Kidney epithelial cell (primary cell): ENCODE results near the gene MRO. TPM values are rescaled to one million over a fixed set of nuclear protein-coding genes. Genes with fewer than 3 reads are reported as not detected.
A peak's percentile ranks its signal among the peaks of the same experiment; 100 is the strongest.
"Not testable (repeated sequence)": the region's sequence is repeated elsewhere in the genome, so short reads cannot be mapped to it uniquely, and the experiment has no call there.

Experiments
- DNase-seq: peaks from one replicate; pipeline ENCODE4 v3.0.0-alpha.2; 2010; ENCODE audit warnings: low read depth
- H3K27me3 ChIP-seq: 2 replicates; pipeline ENCODE4 v1.6.0; 2011; ENCODE audit warnings: low read length; ENCODE audit not compliant: control insufficient read depth, insufficient read depth
- H3K36me3 ChIP-seq: 2 replicates; pipeline ENCODE4 v1.5.1; 2011; ENCODE audit warnings: low read length; ENCODE audit not compliant: control insufficient read depth, insufficient read depth
- H3K4me3 ChIP-seq: 2 replicates; pipeline ENCODE4 v1.5.1; 2011; ENCODE audit warnings: low read depth, mild to moderate bottlenecking, control low read depth, low read length
- total RNA-seq: library from RNA; depleted of rRNA; stranded (reverse); fragments of >200 nt; gene quantifications from 2 replicates; pipeline ENCODE4 v1.2.3, GENCODE V29; 2015
- TF ChIP-seq, protein P1 (sequence below): IDR thresholded peaks from 2 replicates; pipeline ENCODE4 v1.5.1; 2011; ENCODE audit warnings: mild to moderate bottlenecking, moderate library complexity, low read length, control low read depth, inconsistent platforms; ENCODE audit not compliant: insufficient read depth, poor library complexity, severe bottlenecking

Gene MRO
- total RNA-seq, 1 donor from 2014 or later: not detected

- Histone ChIP-seq H3K4me3 (no peak overlapping the region), H3K27me3 (no peaks in the 10 kb centered on the region)
These were observed 40.2 kb upstream of the MRO start for GRCh38 chr18:50859793-50860555.

DNA sequence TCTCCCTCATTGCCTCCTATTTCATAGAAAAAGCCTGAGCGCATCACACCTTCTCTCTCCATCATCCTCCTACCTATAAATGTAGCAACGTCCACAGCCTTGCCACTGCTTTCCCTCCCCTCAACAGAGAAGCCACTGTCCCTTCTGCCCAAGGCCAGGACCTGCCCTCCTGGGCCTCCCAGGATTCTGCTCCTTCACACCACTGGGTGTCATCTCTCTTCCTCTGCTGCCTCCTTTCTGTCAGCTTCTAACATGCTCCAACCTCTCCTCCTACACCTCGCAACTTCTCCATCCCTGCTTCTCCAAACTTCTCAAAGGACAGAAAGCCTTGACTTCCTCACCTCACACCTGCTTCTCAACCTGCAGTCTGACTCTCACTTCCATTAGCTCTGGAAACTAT is 37.9 kb upstream of the MRO start:
- Histone ChIP-seq H3K27me3 (no peaks in the 10 kb centered on the region), H3K4me3 (no peak overlapping the region), H3K36me3 (no peaks in the 10 kb centered on the region)
- no peak for DNase-seq
- TF ChIP-seq, protein P1, sequence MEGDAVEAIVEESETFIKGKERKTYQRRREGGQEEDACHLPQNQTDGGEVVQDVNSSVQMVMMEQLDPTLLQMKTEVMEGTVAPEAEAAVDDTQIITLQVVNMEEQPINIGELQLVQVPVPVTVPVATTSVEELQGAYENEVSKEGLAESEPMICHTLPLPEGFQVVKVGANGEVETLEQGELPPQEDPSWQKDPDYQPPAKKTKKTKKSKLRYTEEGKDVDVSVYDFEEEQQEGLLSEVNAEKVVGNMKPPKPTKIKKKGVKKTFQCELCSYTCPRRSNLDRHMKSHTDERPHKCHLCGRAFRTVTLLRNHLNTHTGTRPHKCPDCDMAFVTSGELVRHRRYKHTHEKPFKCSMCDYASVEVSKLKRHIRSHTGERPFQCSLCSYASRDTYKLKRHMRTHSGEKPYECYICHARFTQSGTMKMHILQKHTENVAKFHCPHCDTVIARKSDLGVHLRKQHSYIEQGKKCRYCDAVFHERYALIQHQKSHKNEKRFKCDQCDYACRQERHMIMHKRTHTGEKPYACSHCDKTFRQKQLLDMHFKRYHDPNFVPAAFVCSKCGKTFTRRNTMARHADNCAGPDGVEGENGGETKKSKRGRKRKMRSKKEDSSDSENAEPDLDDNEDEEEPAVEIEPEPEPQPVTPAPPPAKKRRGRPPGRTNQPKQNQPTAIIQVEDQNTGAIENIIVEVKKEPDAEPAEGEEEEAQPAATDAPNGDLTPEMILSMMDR: no peak

More at GRCh38 chr18:50859793-50860555, 40.2 kb upstream of the MRO start:
- TF ChIP-seq, protein P1: no peak
- no peak for DNase-seq
- H3K36me3 ChIP-seq: no peaks in the 10 kb centered on the region

DNA sequence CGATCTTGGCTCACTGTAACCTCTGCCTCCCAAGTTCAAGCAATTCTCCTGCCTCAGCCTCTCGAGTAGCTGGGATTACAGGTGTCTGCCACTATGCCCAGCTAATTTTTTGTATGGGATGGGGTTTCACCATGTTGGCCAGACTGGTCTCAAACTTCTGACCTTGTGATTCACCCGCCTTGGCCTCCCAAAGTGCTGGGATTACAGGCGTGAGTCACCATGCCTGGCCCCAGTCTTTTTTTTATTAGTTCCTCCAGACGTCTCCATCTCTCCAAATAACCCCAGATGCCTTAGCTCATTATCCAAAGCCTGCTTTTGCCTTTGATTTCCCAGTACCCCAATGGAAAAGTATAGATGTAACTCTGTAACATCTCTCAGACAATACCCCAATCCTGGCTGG is 37.4 kb upstream of the MRO start:
- not testable (repeated sequence) for H3K4me3 ChIP-seq, DNase-seq, H3K27me3 ChIP-seq, H3K36me3 ChIP-seq

DNA sequence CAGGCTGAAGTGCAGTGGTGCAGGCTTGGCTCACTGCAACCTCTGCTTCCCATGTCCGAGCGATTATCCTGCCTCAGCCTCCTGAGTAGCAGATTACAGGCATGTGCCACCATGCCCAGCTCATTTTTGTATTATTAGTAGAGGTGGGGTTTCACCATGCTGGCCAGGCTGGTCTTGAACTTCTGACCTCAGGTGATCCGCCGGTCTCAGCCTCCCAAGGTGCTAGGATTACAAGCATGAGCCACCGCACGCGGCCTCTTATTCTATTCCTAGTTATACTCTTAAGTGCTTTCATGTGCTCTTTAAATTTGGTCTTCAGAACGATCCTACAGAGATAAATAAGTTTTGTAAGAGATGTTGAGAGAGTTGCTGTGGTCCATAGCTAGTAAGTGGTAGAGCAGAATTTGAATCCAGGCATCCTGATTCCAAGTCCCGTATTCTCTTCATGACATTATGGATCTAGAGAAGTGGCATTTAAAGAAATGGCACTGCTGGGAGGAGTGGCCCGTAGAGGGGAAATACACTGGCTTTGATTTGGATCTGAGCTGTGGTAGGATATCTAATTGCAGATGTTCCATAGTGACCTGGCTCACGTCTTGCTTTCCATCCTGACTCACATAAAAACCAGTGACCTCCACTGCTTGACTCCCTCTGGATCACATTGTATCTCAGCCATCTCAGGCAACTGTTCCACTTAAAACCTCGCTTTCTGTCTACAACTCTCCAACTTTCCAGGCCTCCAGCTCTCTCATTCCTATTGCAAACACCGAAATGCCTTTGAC is 36.4 kb upstream of the MRO start:
- H3K36me3 ChIP-seq: no peaks in the 10 kb centered on the region
- no peaks in the 10 kb centered on the region for H3K27me3 ChIP-seq
- DNase-seq: no peak
- TF ChIP-seq, protein P1: no peak
- H3K4me3 ChIP-seq: no peak overlapping the region

GRCh38 chr18:50853863-50854271 is 34.1 kb upstream of the MRO start:
- peak; percentile 63 for DNase-seq
- H3K27me3 ChIP-seq: no peaks in the 10 kb centered on the region
- H3K36me3 ChIP-seq: no peaks in the 10 kb centered on the region
- H3K4me3 ChIP-seq: no peak overlapping the region
- TF ChIP-seq, protein P1: no peak

- Histone ChIP-seq H3K27me3 (no peaks in the 10 kb centered on the region), H3K36me3 (no peaks in the 10 kb centered on the region), H3K4me3 (no peak overlapping the region)
- DNase-seq: no peak
- TF ChIP-seq, protein P1: no peak
These were observed 30.7 kb upstream of the MRO start for GRCh38 chr18:50850307-50851065.
